Lower lobe of right lung (tissue), 2 donors: ENCODE results near the gene NECTIN1. TPM values are rescaled to one million over a fixed set of nuclear protein-coding genes. Genes with fewer than 3 reads are reported as not detected.

ENCODE experiments used
- ATAC-seq, 2 donors: fragments of 200-7000 bp; cut with Tn5 transposase; one replicate each; pipeline ENCODE4 v1.9.1; 2020 to 2022; ENCODE audit warnings: mild to moderate bottlenecking in 2 of 2, moderate library complexity in 2 of 2
- DNase-seq: peaks from one replicate; pipeline ENCODE4 v3.0.0-alpha.2; 2020
- H3K27ac ChIP-seq: fragments of 200-600 bp; one replicate; pipeline ENCODE4 v1.8.0; 2022
- H3K27me3 ChIP-seq: fragments of 200-600 bp; one replicate; pipeline ENCODE4 v1.8.0; 2022; ENCODE audit warnings: low read depth
- H3K36me3 ChIP-seq: fragments of 200-600 bp; one replicate; pipeline ENCODE4 v1.8.0; 2022; ENCODE audit warnings: mild to moderate bottlenecking
- H3K4me1 ChIP-seq: fragments of 200-600 bp; one replicate; pipeline ENCODE4 v1.8.0; 2022
- H3K4me3 ChIP-seq: fragments of 200-600 bp; one replicate; pipeline ENCODE4 v1.8.0; 2022; ENCODE audit warnings: mild to moderate bottlenecking
- H3K9me3 ChIP-seq: fragments of 200-600 bp; one replicate; pipeline ENCODE4 v1.8.0; 2022
- intact Hi-C: fragments of 100-400 bp; cut with DNase I; formaldehyde crosslinking; loops from one replicate; pipeline ENCODE4 v1.11.0; 2022
- long read RNA-seq: library from polyadenylated mRNA; unstranded; transcript quantifications from one replicate; pipeline ENCODE4 v2.0.0, GENCODE V29; 2021
- total RNA-seq: library from RNA; stranded (reverse); fragmentation: NEBNext Ultra II Directional; extraction: Animal tissue kit (Norgen Biotek cat#: 25700); gene quantifications from one replicate; pipeline ENCODE4 v1.2.1, GENCODE V29; 2021
- TF ChIP-seq, protein P1 (sequence below): fragments of 200-600 bp; IDR thresholded peaks from one replicate; pipeline ENCODE4 v1.8.0; 2022; ENCODE audit warnings: antibody characterized with exemption, mild to moderate bottlenecking
- donor health status: DM: no; HTN: yes; CAD: no; lungs with severe emphysema.

The NECTIN1 gene, protein sequence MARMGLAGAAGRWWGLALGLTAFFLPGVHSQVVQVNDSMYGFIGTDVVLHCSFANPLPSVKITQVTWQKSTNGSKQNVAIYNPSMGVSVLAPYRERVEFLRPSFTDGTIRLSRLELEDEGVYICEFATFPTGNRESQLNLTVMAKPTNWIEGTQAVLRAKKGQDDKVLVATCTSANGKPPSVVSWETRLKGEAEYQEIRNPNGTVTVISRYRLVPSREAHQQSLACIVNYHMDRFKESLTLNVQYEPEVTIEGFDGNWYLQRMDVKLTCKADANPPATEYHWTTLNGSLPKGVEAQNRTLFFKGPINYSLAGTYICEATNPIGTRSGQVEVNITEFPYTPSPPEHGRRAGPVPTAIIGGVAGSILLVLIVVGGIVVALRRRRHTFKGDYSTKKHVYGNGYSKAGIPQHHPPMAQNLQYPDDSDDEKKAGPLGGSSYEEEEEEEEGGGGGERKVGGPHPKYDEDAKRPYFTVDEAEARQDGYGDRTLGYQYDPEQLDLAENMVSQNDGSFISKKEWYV
- 9.1 TPM for total RNA-seq
- long read RNA-seq, partial matches to known transcripts: 0 of 5 reads
- long read RNA-seq, other reads (novel, unspliced or antisense): 5 of 5 reads

DNA sequence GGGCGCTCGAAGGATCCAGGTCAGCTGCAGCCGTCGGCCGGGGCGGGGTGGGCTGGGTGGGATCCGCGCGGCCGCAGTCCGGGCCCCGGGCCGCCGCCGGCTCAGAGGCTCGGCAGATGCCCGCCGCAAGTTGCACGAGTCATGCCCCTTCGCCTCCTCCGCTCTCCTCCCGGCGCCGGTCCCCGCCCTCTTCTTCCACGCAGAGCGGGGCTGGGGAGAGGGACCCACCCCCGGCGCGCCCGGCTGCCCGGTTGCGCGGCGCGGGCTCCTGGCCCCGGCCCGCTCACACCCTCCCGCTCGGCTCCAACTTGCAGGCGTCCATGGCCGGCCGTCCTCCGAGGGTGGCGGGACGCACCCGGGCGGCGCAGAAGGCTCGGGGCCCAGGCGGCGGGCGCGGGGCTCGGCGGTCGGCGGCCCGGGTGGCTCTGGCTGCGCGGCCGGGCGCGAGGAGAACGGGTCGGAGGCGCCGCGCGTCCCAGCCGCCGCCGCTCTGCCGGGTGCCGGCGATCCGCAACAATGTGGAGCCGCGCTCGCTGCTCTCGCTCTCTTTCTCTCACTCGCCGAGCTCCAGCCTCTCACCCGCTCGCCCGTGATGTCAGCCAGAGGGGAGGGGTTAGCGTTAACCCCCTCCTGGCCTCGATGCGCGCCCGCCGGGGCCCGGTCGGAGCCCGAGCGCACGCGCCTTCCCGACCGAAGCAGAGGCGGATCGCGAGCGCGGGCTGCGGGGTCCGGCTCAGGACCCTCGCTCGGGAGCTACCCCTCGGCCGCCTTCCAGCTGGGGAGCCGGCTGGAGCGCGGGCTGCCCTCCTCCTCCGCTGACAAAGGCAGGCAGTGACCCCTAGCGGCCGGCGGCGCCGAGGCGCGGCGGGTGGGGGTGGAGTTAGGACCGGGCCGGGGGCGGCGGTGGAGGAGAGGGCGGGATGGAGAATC is at the start of gene NECTIN1:
Gene NECTIN1 (minus strand): TSS at position 550 of the 930 bp plus-strand sequence. CDS start 647 bp downstream, outside the sequence.
- peak; percentile 91 for DNase-seq
- Histone ChIP-seq H3K27ac (peak within 1 kb of the TSS; percentile 80), H3K4me1 (peaks cover 29% of the 10 kb centered on the region), H3K27me3 (no peaks in the 10 kb centered on the region), H3K36me3 (no peaks in the 10 kb centered on the region), H3K4me3 (peak within 1 kb of the TSS; percentile 82), H3K9me3 (no peaks in the 10 kb centered on the region)
- peak; percentile 94 to 95 for ATAC-seq
- intact Hi-C loops: no loop called here
- TF ChIP-seq, protein P1, sequence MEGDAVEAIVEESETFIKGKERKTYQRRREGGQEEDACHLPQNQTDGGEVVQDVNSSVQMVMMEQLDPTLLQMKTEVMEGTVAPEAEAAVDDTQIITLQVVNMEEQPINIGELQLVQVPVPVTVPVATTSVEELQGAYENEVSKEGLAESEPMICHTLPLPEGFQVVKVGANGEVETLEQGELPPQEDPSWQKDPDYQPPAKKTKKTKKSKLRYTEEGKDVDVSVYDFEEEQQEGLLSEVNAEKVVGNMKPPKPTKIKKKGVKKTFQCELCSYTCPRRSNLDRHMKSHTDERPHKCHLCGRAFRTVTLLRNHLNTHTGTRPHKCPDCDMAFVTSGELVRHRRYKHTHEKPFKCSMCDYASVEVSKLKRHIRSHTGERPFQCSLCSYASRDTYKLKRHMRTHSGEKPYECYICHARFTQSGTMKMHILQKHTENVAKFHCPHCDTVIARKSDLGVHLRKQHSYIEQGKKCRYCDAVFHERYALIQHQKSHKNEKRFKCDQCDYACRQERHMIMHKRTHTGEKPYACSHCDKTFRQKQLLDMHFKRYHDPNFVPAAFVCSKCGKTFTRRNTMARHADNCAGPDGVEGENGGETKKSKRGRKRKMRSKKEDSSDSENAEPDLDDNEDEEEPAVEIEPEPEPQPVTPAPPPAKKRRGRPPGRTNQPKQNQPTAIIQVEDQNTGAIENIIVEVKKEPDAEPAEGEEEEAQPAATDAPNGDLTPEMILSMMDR: peak; percentile 97

DNA sequence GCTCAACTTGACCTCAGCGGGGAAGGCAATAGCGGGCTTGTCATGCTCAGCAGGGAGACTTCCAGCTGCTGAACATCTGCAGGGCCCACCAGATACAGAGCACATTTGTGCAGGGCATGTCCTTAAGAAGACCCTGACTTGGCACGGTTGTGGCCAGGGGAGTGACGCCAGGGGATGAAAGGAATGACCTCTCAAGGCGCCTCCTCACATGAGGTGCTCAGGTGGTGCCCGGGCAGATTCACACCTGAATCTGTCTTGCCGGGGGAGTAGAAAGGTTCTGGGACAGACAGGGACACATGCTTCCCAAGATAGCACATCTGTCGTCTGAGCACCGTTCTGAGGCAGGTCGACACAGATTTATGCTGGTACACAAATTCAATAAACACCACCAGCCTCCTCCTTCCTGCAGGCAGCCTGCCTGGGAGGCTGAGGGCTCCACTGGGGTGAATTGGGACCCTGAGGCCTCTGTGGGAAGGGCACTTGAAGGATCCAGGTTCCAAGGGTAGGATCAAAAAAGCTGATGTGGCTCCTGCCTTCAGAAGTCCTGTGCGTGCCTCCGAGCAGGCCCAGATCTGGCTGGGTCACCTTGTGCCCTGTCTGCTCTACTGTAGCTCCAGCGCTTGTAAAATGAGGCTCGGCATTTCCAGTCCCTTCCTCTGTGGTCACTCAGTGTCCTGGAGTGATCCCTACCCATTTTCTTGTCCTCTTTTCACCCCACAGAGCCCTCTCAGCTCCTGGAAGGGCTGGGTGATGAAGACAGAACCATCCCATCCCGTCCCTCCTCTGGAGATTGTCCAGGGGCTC is 49.6 kb upstream of the NECTIN1 start:
- intact Hi-C loops: no loop called here
- DNase-seq (no peak), ATAC-seq (no peak)
- Histone ChIP-seq H3K36me3 (no peaks in the 10 kb centered on the region), H3K4me3 (no peak overlapping the region), H3K4me1 (no peaks in the 10 kb centered on the region), H3K27ac (no peak overlapping the region), H3K27me3 (peaks cover 14% of the 10 kb centered on the region), H3K9me3 (no peaks in the 10 kb centered on the region)
- TF ChIP-seq, protein P1: no peak

DNA sequence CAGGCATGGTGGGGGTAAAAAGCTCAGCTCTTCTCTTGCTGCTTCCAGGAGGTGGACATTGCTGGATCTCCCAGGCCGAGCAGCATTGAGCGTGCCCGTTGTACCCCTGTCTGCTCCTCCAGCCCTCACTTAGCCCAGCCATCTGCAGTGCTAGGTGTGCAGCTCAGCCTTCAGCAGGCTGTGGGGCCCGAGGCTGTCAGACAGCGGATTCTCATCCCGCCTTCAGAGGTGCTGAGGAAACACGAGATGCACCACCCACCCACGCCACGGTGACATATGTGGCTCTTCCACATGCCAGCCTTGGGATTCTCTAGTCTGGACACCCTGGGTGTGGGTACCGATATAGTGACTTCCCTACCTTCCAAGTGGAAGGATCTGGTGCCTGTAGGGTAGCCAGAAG is 48.9 kb upstream of the NECTIN1 start:
- no peak for DNase-seq
- H3K36me3 ChIP-seq: no peaks in the 10 kb centered on the region
- H3K27ac ChIP-seq: no peak overlapping the region
- H3K4me3 ChIP-seq: no peak overlapping the region
- intact Hi-C loops: no loop called here
- H3K4me1 ChIP-seq: no peaks in the 10 kb centered on the region
- peaks cover 12% of the 10 kb centered on the region for H3K27me3 ChIP-seq
- no peak for ATAC-seq
- H3K9me3 ChIP-seq: no peaks in the 10 kb centered on the region
- TF ChIP-seq, protein P1: no peak

DNA sequence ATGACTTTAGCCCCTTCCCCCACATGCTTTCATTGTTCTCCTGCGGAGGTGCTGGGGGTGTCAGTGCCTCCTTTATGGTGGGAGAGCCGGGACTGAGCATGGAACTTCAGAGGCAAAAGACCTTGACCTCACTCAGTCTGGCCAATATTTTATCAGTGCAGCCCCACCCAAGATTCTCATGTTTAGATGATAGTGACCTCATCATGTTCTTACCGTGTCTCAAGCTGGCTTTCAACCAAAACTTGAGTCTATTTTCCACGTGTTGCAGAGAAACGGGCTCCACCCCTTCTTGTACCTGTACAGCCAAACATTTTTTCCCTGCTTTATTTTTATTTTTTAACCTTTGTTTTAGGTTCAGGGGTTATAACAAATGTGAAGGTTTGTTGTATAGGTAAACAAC is 47.7 kb upstream of the NECTIN1 start:
- no peak for DNase-seq
- intact Hi-C loops: no loop called here
- TF ChIP-seq, protein P1: no peak
- H3K4me3 ChIP-seq: no peak overlapping the region
- no peaks in the 10 kb centered on the region for H3K9me3 ChIP-seq
- no peaks in the 10 kb centered on the region for H3K4me1 ChIP-seq
- peaks cover 6% of the 10 kb centered on the region for H3K27me3 ChIP-seq
- no peaks in the 10 kb centered on the region for H3K36me3 ChIP-seq
- ATAC-seq: no peak
- no peak overlapping the region for H3K27ac ChIP-seq
